ENCODE measurements around the gene EFL1.

The EFL1 gene

GRCh38 chr15:82081914-82082762 is 180.4 kb downstream of the EFL1 start:
- DNase-seq (ENCODE audit: low read depth) = no peak

GRCh38 chr15:82080774-82081173 is 181.8 kb downstream of the EFL1 start:
- DNase-seq (ENCODE audit: low read depth) = no peak
